Mucosa of rectum (tissue), 2 donors: Measurements from ENCODE around the gene AKR1B15.
"Not testable (repeated sequence)": the region's sequence is repeated elsewhere in the genome, so short reads cannot be mapped to it uniquely, and the experiment has no call there.

Source experiments
- H3K27ac ChIP-seq, 2 donors: one replicate each; pipeline ENCODE4 v1.7.0; 2013; ENCODE audit warnings: inconsistent platforms in 2 of 2, low read depth in 2 of 2, low read length in 2 of 2
- H3K27me3 ChIP-seq, 2 donors: one replicate each; pipeline ENCODE4 v1.7.0; 2013; ENCODE audit warnings: low read length in 2 of 2; ENCODE audit not compliant: control insufficient read depth in 2 of 2, insufficient read depth in 2 of 2
- H3K36me3 ChIP-seq, 2 donors: one replicate each; pipeline ENCODE4 v1.7.0; 2013; ENCODE audit warnings: low read length in 2 of 2; ENCODE audit not compliant: control insufficient read depth in 2 of 2, insufficient read depth in 2 of 2
- H3K4me1 ChIP-seq, 2 donors: one replicate each; pipeline ENCODE4 v1.7.0; 2013; ENCODE audit warnings: low read length in 2 of 2, mild to moderate bottlenecking in 1 of 2; ENCODE audit not compliant: control insufficient read depth in 2 of 2, insufficient read depth in 2 of 2
- H3K4me3 ChIP-seq, 2 donors: one replicate each; pipeline ENCODE4 v1.7.0; 2013; ENCODE audit warnings: low read length in 2 of 2
- H3K9ac ChIP-seq, 2 donors: one replicate each; pipeline ENCODE4 v1.7.0; 2013; ENCODE audit warnings: low read length in 2 of 2, low read depth in 1 of 2, mild to moderate bottlenecking in 1 of 2
- H3K9me3 ChIP-seq, 2 donors: one replicate each; pipeline ENCODE4 v1.7.0; 2013; ENCODE audit warnings: low read length in 2 of 2; ENCODE audit not compliant: control insufficient read depth in 2 of 2
- donor health status: healthy.
- donor health status: Normal muscosa, but diverticular disease.

Gene AKR1B15

DNA sequence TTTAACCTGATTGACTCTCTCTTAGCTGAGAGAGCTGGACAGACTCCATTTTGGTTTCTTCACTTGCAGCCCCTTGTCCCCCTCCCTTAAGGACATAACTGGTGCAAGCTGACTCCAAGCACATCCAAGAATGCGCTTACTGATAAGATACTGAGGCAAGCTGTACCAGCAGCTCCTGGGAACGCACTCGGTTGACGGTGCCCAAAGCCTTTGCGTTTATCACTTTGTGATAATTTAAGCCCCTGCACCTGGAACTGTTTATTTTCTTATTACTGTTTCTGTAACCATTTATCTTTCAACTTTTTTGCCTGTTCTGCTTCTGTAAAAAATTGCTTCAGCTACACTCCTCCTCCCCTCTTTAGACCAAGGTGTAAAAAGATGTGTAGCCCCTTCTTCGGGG, 8.5 kb downstream of the AKR1B15 start:
- no peaks in the 10 kb centered on the region for H3K9me3 ChIP-seq
- no peak overlapping the region for H3K4me3 ChIP-seq
- peaks cover 0 to 4% of the 10 kb centered on the region in 2 donors for H3K4me1 ChIP-seq
- no peaks in the 10 kb centered on the region for H3K36me3 ChIP-seq
- no peak overlapping the region for H3K27ac ChIP-seq
- H3K27me3 ChIP-seq = no peaks in the 10 kb centered on the region
- H3K9ac ChIP-seq = no peak overlapping the region

DNA sequence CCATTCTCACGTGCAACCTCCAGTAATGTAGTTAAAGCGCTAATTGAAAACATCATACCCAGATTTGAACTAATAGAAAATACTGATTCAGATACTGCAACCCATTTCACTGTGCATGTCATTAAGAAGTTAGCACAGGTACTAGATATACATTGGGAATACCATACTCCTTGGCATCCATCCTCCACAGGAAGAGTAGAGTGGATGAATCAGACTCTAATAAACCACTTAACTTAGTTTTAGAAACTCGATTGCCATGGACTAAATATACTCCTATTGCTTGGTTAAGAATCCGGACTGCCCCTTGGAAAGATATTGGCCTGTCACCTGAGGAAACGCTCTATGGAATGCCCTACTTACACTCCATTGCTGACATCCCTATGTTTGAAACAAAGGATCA, 9.5 kb downstream of the AKR1B15 start:
- H3K36me3 ChIP-seq = no peaks in the 10 kb centered on the region
- no peak overlapping the region for H3K4me3 ChIP-seq
- no peaks in the 10 kb centered on the region for H3K27me3 ChIP-seq
- no peaks in the 10 kb centered on the region for H3K9me3 ChIP-seq
- no peak overlapping the region for H3K27ac ChIP-seq
- no peak overlapping the region for H3K9ac ChIP-seq
- H3K4me1 ChIP-seq = peaks cover 0 to 4% of the 10 kb centered on the region in 2 donors

GRCh38 chr7:134561616-134562015, 12.7 kb downstream of the AKR1B15 start:
- H3K9me3 ChIP-seq, H3K27ac ChIP-seq, H3K4me1 ChIP-seq: not testable (repeated sequence)

DNA sequence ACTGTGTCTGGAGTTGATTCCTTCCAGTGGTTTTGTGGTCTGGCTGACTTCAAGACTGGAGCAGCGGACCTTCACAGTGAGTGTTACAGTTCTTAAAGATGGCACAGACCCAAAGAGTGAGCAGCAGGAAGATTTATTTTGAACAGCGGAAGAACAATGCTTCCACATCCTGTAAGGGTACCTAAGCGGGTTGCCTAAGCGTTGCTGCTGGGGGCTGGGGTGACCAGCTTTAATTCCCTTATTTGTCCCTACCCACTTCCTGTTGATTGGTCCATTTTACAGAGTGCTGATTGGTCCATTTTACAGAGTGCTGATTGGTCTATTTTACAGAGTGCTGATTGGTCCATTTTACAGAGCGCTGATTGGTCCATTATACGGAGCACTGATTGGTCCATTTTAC, 13.2 kb downstream of the AKR1B15 start:
- Histone ChIP-seq H3K27me3 (no peaks in the 10 kb centered on the region), H3K4me3 (no peak overlapping the region), H3K27ac (no peak overlapping the region), H3K4me1 (no peaks in the 10 kb centered on the region), H3K9ac (no peak overlapping the region), H3K36me3 (no peaks in the 10 kb centered on the region), H3K9me3 (no peaks in the 10 kb centered on the region)

More at GRCh38 chr7:134561616-134562015, 12.7 kb downstream of the AKR1B15 start:
- not testable (repeated sequence) for H3K4me3 ChIP-seq, H3K9ac ChIP-seq, H3K36me3 ChIP-seq, H3K27me3 ChIP-seq

GRCh38 chr7:134563398-134563749, 14.5 kb downstream of the AKR1B15 start:
- H3K9ac ChIP-seq, H3K4me1 ChIP-seq, H3K27me3 ChIP-seq, H3K4me3 ChIP-seq, H3K27ac ChIP-seq, H3K36me3 ChIP-seq, H3K9me3 ChIP-seq: not testable (repeated sequence)

- no peak overlapping the region for H3K9ac ChIP-seq
- no peaks in the 10 kb centered on the region for H3K27me3 ChIP-seq
- H3K9me3 ChIP-seq = peaks cover 0 to 2% of the 10 kb centered on the region in 2 donors
- H3K4me3 ChIP-seq = no peak overlapping the region
- H3K27ac ChIP-seq = no peak overlapping the region
- H3K36me3 ChIP-seq = no peaks in the 10 kb centered on the region
- no peaks in the 10 kb centered on the region for H3K4me1 ChIP-seq
Observed at GRCh38 chr7:134565643-134566136, 16.8 kb downstream of the AKR1B15 start.

- Histone ChIP-seq H3K9ac (no peak overlapping the region), H3K36me3 (no peaks in the 10 kb centered on the region), H3K4me3 (no peak overlapping the region), H3K27ac (no peak overlapping the region), H3K9me3 (peaks cover 0 to 2% of the 10 kb centered on the region in 2 donors), H3K4me1 (no peaks in the 10 kb centered on the region), H3K27me3 (no peaks in the 10 kb centered on the region)
Observed at GRCh38 chr7:134567368-134567767, 18.5 kb downstream of the AKR1B15 start.

- H3K4me1 ChIP-seq, H3K27ac ChIP-seq, H3K9ac ChIP-seq, H3K27me3 ChIP-seq, H3K36me3 ChIP-seq, H3K9me3 ChIP-seq, H3K4me3 ChIP-seq: not testable (repeated sequence)
Observed at GRCh38 chr7:134569962-134570361, 21.1 kb downstream of the AKR1B15 start.

DNA sequence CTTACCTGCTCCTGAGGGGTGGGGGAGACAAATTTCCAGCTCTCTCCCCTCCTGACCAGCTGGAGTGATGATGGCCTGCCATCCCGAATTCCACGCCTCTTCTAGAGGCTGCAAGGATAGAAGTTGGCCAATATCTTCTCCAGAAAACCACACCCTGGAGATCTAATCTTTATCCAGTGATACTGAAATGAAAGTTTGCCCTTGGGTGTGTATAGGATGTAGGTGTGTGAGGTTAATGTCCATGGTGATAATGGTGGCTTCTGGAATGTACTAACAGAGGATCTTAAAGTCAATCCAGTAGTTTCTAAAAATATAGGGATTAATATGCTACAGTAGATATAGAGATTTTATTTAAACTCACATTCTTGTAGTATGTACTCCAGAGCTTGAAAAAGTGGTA, 22.2 kb downstream of the AKR1B15 start:
- no peaks in the 10 kb centered on the region for H3K27me3 ChIP-seq
- H3K9ac ChIP-seq = no peak overlapping the region
- H3K9me3 ChIP-seq = peaks cover 0 to 2% of the 10 kb centered on the region in 2 donors
- no peak overlapping the region for H3K4me3 ChIP-seq
- no peaks in the 10 kb centered on the region for H3K36me3 ChIP-seq
- no peaks in the 10 kb centered on the region for H3K4me1 ChIP-seq
- no peak overlapping the region for H3K27ac ChIP-seq

GRCh38 chr7:134571746-134572461, 23.0 kb downstream of the AKR1B15 start:
- H3K36me3 ChIP-seq = no peaks in the 10 kb centered on the region
- no peak overlapping the region for H3K9ac ChIP-seq
- no peak overlapping the region for H3K27ac ChIP-seq
- H3K4me1 ChIP-seq = no peaks in the 10 kb centered on the region
- no peak overlapping the region for H3K4me3 ChIP-seq
- peaks cover 0 to 2% of the 10 kb centered on the region in 2 donors for H3K9me3 ChIP-seq
- H3K27me3 ChIP-seq = no peaks in the 10 kb centered on the region
